ENCODE measurements around the gene TMEM131. TPM values are rescaled to one million over a fixed set of nuclear protein-coding genes. Genes with fewer than 3 reads are reported as not detected.

The TMEM131 gene
- total RNA-seq, 1 donor from 2014 or later = 43.9 TPM

DNA sequence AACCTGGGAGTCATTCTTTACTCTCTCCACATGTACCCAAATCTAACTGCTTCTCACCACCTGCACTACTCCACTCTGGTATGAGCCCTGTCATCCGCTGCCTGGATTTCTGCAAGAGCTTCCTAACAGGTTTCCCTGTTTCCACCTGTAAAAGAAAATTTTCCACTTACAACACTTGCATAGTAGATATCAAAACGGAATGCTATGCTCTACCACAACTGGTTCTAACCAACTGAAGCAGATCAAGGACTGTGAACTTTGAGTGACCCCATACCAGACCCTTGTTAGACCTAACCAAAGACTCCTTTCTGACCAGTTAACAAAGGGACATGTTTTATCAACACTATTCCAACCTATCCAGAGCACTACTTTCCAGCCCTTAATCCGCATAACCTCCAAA is 3.8 kb upstream of the TMEM131 start:
- Mint-ChIP-seq H3K36me3 (ENCODE audit: low read depth) (no peaks in the 10 kb centered on the region), H3K4me1 (peaks cover 9% of the 10 kb centered on the region), H3K27me3 (ENCODE audit: low read depth) (no peaks in the 10 kb centered on the region), H3K27ac (ENCODE audit: unreplicated experiment) (no peak overlapping the region), H3K9me3 (peaks cover 3% of the 10 kb centered on the region), H3K4me3 (no peak overlapping the region)
- TF ChIP-seq, protein P1, sequence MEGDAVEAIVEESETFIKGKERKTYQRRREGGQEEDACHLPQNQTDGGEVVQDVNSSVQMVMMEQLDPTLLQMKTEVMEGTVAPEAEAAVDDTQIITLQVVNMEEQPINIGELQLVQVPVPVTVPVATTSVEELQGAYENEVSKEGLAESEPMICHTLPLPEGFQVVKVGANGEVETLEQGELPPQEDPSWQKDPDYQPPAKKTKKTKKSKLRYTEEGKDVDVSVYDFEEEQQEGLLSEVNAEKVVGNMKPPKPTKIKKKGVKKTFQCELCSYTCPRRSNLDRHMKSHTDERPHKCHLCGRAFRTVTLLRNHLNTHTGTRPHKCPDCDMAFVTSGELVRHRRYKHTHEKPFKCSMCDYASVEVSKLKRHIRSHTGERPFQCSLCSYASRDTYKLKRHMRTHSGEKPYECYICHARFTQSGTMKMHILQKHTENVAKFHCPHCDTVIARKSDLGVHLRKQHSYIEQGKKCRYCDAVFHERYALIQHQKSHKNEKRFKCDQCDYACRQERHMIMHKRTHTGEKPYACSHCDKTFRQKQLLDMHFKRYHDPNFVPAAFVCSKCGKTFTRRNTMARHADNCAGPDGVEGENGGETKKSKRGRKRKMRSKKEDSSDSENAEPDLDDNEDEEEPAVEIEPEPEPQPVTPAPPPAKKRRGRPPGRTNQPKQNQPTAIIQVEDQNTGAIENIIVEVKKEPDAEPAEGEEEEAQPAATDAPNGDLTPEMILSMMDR (conservative IDR thresholded peaks at IDR 0.05) = no peak
- DNase-seq (ENCODE audit: low read depth, low spot score) = no peak

GRCh38 chr2:97998431-97999005 is 2.8 kb upstream of the TMEM131 start:
- Mint-ChIP-seq H3K4me3 (peak overlapping the region; percentile 36), H3K36me3 (ENCODE audit: low read depth) (no peaks in the 10 kb centered on the region), H3K4me1 (peaks cover 19% of the 10 kb centered on the region), H3K27ac (ENCODE audit: unreplicated experiment) (no peak overlapping the region), H3K9me3 (no peaks in the 10 kb centered on the region), H3K27me3 (ENCODE audit: low read depth) (no peaks in the 10 kb centered on the region)
- no peak for DNase-seq (ENCODE audit: low read depth, low spot score)
- TF ChIP-seq, protein P1 (conservative IDR thresholded peaks at IDR 0.05) = no peak

- H3K4me1 Mint-ChIP-seq = peaks cover 25% of the 10 kb centered on the region
- no peak overlapping the region for H3K27ac Mint-ChIP-seq (ENCODE audit: unreplicated experiment)
- H3K4me3 Mint-ChIP-seq = peak overlapping the region; percentile 41
- no peaks in the 10 kb centered on the region for H3K27me3 Mint-ChIP-seq (ENCODE audit: low read depth)
- H3K9me3 Mint-ChIP-seq = no peaks in the 10 kb centered on the region
- TF ChIP-seq, protein P1 (conservative IDR thresholded peaks at IDR 0.05) = no peak
- no peaks in the 10 kb centered on the region for H3K36me3 Mint-ChIP-seq (ENCODE audit: low read depth)
- DNase-seq (ENCODE audit: low read depth, low spot score) = no peak
Measured at GRCh38 chr2:97997784-97998392, 2.1 kb upstream of the TMEM131 start.

DNA sequence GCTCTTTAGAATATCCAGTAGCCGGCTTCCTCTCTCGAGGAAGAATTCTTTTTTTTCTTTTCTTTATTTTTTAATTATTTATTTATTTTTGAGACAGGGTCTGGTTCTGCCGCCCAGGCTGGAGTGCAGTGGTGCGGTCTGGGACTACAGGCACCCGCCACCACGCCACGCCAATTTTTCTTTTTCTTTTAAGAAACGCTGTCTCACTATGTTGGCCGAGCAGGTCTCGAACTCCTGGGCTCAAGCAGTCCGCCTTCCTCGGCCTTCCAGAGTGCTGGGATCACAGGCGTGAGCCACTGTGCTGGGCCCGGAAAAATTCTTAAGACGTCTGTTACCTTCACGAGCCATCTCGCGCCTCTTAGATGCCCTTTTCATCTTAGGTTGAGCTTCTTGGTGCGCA is 931 bp upstream of the TMEM131 start:
- Mint-ChIP-seq H3K27me3 (ENCODE audit: low read depth) (no peaks in the 10 kb centered on the region), H3K4me1 (peaks cover 33% of the 10 kb centered on the region), H3K27ac (ENCODE audit: unreplicated experiment) (no peak overlapping the region), H3K4me3 (peak overlapping the region; percentile 92), H3K9me3 (no peaks in the 10 kb centered on the region), H3K36me3 (ENCODE audit: low read depth) (no peaks in the 10 kb centered on the region)
- TF ChIP-seq, protein P1 (conservative IDR thresholded peaks at IDR 0.05) = no peak
- no peak for DNase-seq (ENCODE audit: low read depth, low spot score)

- H3K27ac Mint-ChIP-seq (ENCODE audit: unreplicated experiment) = peak overlapping the region; percentile 93
- no peaks in the 10 kb centered on the region for H3K9me3 Mint-ChIP-seq
- H3K4me3 Mint-ChIP-seq = peak overlapping the region; percentile 96
- H3K4me1 Mint-ChIP-seq = peaks cover 41% of the 10 kb centered on the region
- H3K36me3 Mint-ChIP-seq (ENCODE audit: low read depth) = no peaks in the 10 kb centered on the region
- no peak for DNase-seq (ENCODE audit: low read depth, low spot score)
- no peaks in the 10 kb centered on the region for H3K27me3 Mint-ChIP-seq (ENCODE audit: low read depth)
- TF ChIP-seq, protein P1 (conservative IDR thresholded peaks at IDR 0.05) = no peak
Measured at GRCh38 chr2:97995026-97995733, 568 bp downstream of the TMEM131 start.

All from neural crest cell (in vitro differentiated cells).